Caco-2 (cell line): ENCODE data around the gene MT2A. TPM values are rescaled to one million over a fixed set of nuclear protein-coding genes. Genes with fewer than 3 reads are reported as not detected.
A peak's percentile ranks its signal among the peaks of the same experiment; 100 is the strongest.

ENCODE experiments used
- BruUV-seq: library from RNA; stranded (reverse); fragments of 400-500 nt; replicated peaks from 2 replicates; lab custom pipeline; 2021; lab: Mats Ljungman, UMichigan
- CTCF ChIA-PET: fragments of 300-600 bp; sonication (Branson Sonifier 250); formaldehyde crosslinking; loops from one replicate; lab custom pipeline; 2022; ENCODE audit warnings: antibody characterized with exemption; lab: Charles Lee
- POLR2A ChIA-PET: fragments of 300-600 bp; sonication (Branson Sonifier 250); formaldehyde crosslinking; loops from one replicate; lab custom pipeline; 2022; ENCODE audit warnings: antibody characterized with exemption; lab: Charles Lee
- DNase-seq, 2 experiments: peaks; one replicate each; pipeline versions ENCODE4 v3.0.0 to v3.0.0-alpha.2; 2020 to 2022
- H3K27me3 ChIP-seq: replicated peaks from 2 replicates; pipeline ENCODE4 v1.6.0; 2011; ENCODE audit warnings: low read length; ENCODE audit not compliant: control insufficient read depth, insufficient read depth
- H3K36me3 ChIP-seq: 2 replicates; pipeline ENCODE4 v1.5.1; 2011; ENCODE audit warnings: low read length; ENCODE audit not compliant: control insufficient read depth, insufficient read depth
- H3K4me1 ChIP-seq: fragments of 250-450 bp; sonication (Bioruptor Pico); 2 replicates; pipeline ENCODE4 v1.5.1; 2020; ENCODE audit warnings: mild to moderate bottlenecking
- H3K4me3 ChIP-seq: 2 replicates; pipeline ENCODE4 v1.5.1; 2011; ENCODE audit warnings: low read depth, mild to moderate bottlenecking, control low read depth, low read length
- H3K9me3 ChIP-seq: fragments of 250-450 bp; sonication (Bioruptor Pico); 2 replicates; pipeline ENCODE4 v1.5.1; 2020; ENCODE audit warnings: mild to moderate bottlenecking, moderate library complexity
- H3K27ac Mint-ChIP-seq: one replicate; pipeline ENCODE4 v1.8.0; 2022; ENCODE audit warnings: mixed read lengths; ENCODE audit not compliant: unreplicated experiment
- H3K27me3 Mint-ChIP-seq: one replicate; pipeline ENCODE4 v1.8.0; 2022; ENCODE audit warnings: mixed read lengths; ENCODE audit not compliant: insufficient read depth, unreplicated experiment
- H3K36me3 Mint-ChIP-seq: one replicate; pipeline ENCODE4 v1.8.0; 2022; ENCODE audit warnings: mild to moderate bottlenecking, mixed read lengths; ENCODE audit not compliant: insufficient read depth, unreplicated experiment
- H3K4me1 Mint-ChIP-seq: one replicate; pipeline ENCODE4 v1.8.0; 2022; ENCODE audit warnings: low read depth, mixed read lengths; ENCODE audit not compliant: unreplicated experiment
- H3K4me3 Mint-ChIP-seq: one replicate; pipeline ENCODE4 v1.8.0; 2022; ENCODE audit warnings: mild to moderate bottlenecking, moderate library complexity, mixed read lengths; ENCODE audit not compliant: unreplicated experiment
- H3K9me3 Mint-ChIP-seq: one replicate; pipeline ENCODE4 v1.8.0; 2022; ENCODE audit warnings: mixed read lengths; ENCODE audit not compliant: unreplicated experiment
- intact Hi-C: fragments of 100-400 bp; cut with micrococcal nuclease; formaldehyde crosslinking; loops from one replicate; pipeline ENCODE4 v1.10.0; 2022; ENCODE audit not compliant: unreplicated experiment
- total RNA-seq: library from RNA; stranded (reverse); gene quantifications from 2 replicates; pipeline ENCODE4 v1.2.3, GENCODE V29; 2022
- TF ChIP-seq, protein P1 (sequence below), 2 experiments: fragments of 200-600 bp in 1 of 2; IDR thresholded peaks; 1 replicate in 1 of 2; 2 replicates in 1 of 2; pipeline versions ENCODE4 v1.5.1 to v1.8.0; 2011 to 2022; ENCODE audit warnings: antibody characterized with exemption in 1 of 2, control low read depth in 1 of 2, inconsistent platforms in 1 of 2, low read depth in 1 of 2, low read length in 1 of 2, mild to moderate bottlenecking in 1 of 2, moderate library complexity in 1 of 2; ENCODE audit not compliant: insufficient read depth in 1 of 2, severe bottlenecking in 1 of 2, unreplicated experiment in 1 of 2

The MT2A gene
- total RNA-seq, 1 experiment from 2014 or later = 10.5 TPM

DNA sequence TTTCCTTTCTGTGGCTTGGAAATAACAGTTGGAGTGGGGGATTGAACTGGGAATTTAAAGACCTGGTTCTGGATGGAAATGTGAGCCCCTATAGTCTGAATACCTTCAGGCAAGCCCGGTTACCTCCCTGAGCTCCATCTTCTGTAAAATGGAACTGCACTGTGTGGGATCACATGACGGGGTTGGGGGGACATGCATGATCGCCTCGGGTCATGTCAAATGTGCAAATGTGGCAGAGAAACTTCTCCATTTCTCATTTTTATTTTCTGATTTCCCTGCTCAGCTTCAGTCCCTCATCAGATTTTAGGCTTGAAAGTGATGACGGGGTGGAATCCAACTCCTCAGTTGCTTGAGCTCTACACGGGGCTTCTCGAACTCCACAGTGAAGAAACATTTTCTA is 44.8 kb downstream of the MT2A start:
- Mint-ChIP-seq H3K4me1 (no peaks in the 10 kb centered on the region), H3K9me3 (no peaks in the 10 kb centered on the region), H3K36me3 (peaks cover 5% of the 10 kb centered on the region), H3K27me3 (peaks cover 3% of the 10 kb centered on the region), H3K4me3 (no peak overlapping the region), H3K27ac (no peak overlapping the region)
- no peaks in the 10 kb centered on the region for H3K36me3 ChIP-seq
- BruUV-seq = no TSS peak
- no peak for DNase-seq
- ChIA-PET CTCF (interaction anchor here (0.7 kb wide), 2 partner anchors 10 to 45 kb away, joined by 3 to 5 read pairs; partner anchors contain the start of gene MT2A), POLR2A (no interaction called here)
- no peak overlapping the region for H3K4me3 ChIP-seq
- TF ChIP-seq, protein P1, sequence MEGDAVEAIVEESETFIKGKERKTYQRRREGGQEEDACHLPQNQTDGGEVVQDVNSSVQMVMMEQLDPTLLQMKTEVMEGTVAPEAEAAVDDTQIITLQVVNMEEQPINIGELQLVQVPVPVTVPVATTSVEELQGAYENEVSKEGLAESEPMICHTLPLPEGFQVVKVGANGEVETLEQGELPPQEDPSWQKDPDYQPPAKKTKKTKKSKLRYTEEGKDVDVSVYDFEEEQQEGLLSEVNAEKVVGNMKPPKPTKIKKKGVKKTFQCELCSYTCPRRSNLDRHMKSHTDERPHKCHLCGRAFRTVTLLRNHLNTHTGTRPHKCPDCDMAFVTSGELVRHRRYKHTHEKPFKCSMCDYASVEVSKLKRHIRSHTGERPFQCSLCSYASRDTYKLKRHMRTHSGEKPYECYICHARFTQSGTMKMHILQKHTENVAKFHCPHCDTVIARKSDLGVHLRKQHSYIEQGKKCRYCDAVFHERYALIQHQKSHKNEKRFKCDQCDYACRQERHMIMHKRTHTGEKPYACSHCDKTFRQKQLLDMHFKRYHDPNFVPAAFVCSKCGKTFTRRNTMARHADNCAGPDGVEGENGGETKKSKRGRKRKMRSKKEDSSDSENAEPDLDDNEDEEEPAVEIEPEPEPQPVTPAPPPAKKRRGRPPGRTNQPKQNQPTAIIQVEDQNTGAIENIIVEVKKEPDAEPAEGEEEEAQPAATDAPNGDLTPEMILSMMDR (IDR thresholded peaks at IDR 0.05; ENCODE audit: insufficient read depth in 1 of 2, low read depth in 1 of 2, low read length in 1 of 2, severe bottlenecking in 1 of 2, unreplicated experiment in 1 of 2) = no peak
- H3K27me3 ChIP-seq = no peaks in the 10 kb centered on the region
- peaks cover 16% of the 10 kb centered on the region for H3K4me1 ChIP-seq
- no peaks in the 10 kb centered on the region for H3K9me3 ChIP-seq
- intact Hi-C loops = no loop called here

DNA sequence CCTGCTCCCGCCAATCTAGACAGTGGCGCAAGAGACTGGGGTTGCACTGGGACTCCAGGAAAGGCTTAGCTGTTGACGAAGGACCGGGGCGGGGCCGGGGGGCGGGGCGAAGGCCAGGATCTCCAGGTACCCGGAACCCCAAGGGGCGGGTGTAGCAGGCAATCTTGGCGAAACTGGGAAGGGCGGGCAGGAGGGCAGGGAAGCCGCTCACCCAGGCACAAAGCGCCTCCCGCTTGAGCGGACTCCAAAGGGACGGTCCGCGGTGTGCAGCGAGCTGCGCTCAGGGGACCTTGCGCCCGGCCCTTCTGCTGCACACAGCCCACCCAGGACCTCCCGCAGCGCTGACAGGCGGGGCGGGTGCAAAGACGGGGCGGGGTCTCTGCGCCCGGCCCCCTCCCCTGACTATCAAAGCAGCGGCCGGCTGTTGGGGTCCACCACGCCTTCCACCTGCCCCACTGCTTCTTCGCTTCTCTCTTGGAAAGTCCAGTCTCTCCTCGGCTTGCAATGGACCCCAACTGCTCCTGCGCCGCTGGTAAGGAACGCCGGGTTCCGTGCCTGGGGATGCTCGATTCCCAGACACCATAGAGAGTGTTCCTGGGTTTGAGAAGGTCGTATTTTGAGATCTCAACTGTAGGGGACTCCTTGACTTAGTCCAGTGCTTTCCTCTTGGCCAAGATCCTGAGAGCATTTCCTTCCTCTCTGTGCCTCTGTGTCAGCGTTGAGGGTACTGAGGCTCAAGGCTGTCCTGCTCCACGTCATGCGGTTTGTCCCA is 49.4 kb downstream of the MT2A start, which contains the start of gene MT1F:
MT1F (plus strand) TSS at position 405 of the 772 bp plus-strand sequence; CDS start at position 505, 100 bp downstream.
- Histone ChIP-seq H3K27me3 (no peaks in the 10 kb centered on the region; the same call in 1 of the 2 replicates), H3K36me3 (no peaks in the 10 kb centered on the region), H3K4me1 (peaks cover 11% of the 10 kb centered on the region), H3K4me3 (peak within 1 kb of the TSS; percentile 69), H3K9me3 (no peaks in the 10 kb centered on the region)
- Mint-ChIP-seq H3K27ac (no peak within 1 kb of the TSS), H3K4me1 (no peaks in the 10 kb centered on the region), H3K4me3 (peak within 1 kb of the TSS; percentile 81), H3K27me3 (peaks cover 13% of the 10 kb centered on the region), H3K36me3 (peaks cover 5% of the 10 kb centered on the region), H3K9me3 (no peaks in the 10 kb centered on the region)
- no TSS peak for BruUV-seq
- CTCF ChIA-PET = interaction anchor here (0.6 to 1.5 kb wide), 10 partner anchors 13 to 301 kb away, joined by 3 to 10 read pairs (median 4); partner anchors contain the start of genes NUDT21 and OGFOD1
- intact Hi-C loops = loop anchor here (1.0 to 5.0 kb wide), 3 partner anchors 8 to 50 kb away; partner anchors contain the start of gene MT2A
- TF ChIP-seq, protein P1 (IDR thresholded peaks at IDR 0.05; ENCODE audit: insufficient read depth in 1 of 2, low read depth in 1 of 2, low read length in 1 of 2, severe bottlenecking in 1 of 2, unreplicated experiment in 1 of 2) = peak in 1 of 2 experiments; percentile 9
- POLR2A ChIA-PET = interaction anchor here (0.6 to 0.8 kb wide), 10 partner anchors 17 to 647 kb away, joined by 3 to 9 read pairs (median 4); partner anchors contain the start of gene MT2A
- peak; percentile 88 to 97 for DNase-seq

DNA sequence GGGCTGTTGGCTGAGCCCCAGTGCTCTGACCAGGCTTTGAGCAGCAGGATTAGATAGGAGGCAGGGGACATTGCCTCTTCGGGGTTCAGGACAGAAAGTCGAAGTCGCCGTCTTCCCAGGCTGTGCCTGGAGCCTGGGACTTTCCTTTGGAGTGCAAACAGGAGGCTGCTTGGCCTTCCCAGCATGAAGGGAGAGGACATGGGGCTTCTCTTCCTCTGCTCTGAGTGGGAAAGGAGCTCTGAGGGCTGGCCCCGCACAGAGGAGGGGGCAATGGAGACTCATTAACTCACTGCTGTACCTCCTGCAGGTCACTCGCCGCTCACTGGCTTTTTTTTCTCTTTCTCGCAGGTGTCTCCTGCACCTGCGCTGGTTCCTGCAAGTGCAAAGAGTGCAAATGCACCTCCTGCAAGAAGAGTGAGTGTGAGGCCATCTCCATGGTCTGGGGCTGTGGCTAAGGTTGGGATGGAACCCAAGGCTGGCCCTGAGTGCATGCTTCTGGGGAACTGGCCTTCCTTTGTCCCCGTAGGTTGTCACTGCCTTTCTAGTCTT is 50.0 kb downstream of the MT2A start:
- no peaks in the 10 kb centered on the region for H3K9me3 Mint-ChIP-seq
- H3K4me3 ChIP-seq = peak overlapping the region; percentile 69
- DNase-seq = no peak
- BruUV-seq = no TSS peak
- peaks cover 11% of the 10 kb centered on the region for H3K4me1 ChIP-seq
- H3K36me3 Mint-ChIP-seq = peaks cover 5% of the 10 kb centered on the region
- no peaks in the 10 kb centered on the region; the same call in 1 of the 2 replicates for H3K27me3 ChIP-seq
- peaks cover 13% of the 10 kb centered on the region for H3K27me3 Mint-ChIP-seq
- H3K4me1 Mint-ChIP-seq = no peaks in the 10 kb centered on the region
- H3K4me3 Mint-ChIP-seq = peak overlapping the region; percentile 81
- CTCF ChIA-PET = interaction anchor here (1.2 to 1.5 kb wide), 2 partner anchors 15 to 43 kb away, joined by 4 to 5 read pairs; no protein-coding TSS in a partner anchor
- no peaks in the 10 kb centered on the region for H3K36me3 ChIP-seq
- H3K27ac Mint-ChIP-seq = no peak overlapping the region
- no peaks in the 10 kb centered on the region for H3K9me3 ChIP-seq
- intact Hi-C loops = loop anchor here (5.0 kb wide), 2 partner anchors 44 to 51 kb away; partner anchors contain the start of gene MT2A
- POLR2A ChIA-PET = no interaction called here
- TF ChIP-seq, protein P1 (IDR thresholded peaks at IDR 0.05; ENCODE audit: insufficient read depth in 1 of 2, low read depth in 1 of 2, low read length in 1 of 2, severe bottlenecking in 1 of 2, unreplicated experiment in 1 of 2) = no peak
